Subcutaneous adipose tissue (tissue), 4 donors: Measurements from ENCODE around the gene TMEM238. TPM values are rescaled to one million over a fixed set of nuclear protein-coding genes. Genes with fewer than 3 reads are reported as not detected.

Experiments
- total RNA-seq, 4 donors: library from RNA; depleted of rRNA; stranded (reverse); fragments of >200 nt; gene quantifications; one replicate each; pipeline ENCODE4 v1.1.0, GENCODE V29; 2016
- TF ChIP-seq, protein P1 (sequence below): fragments of 450-650 bp; IDR thresholded peaks from one replicate; pipeline ENCODE4 v1.5.1; 2016; ENCODE audit warnings: low read depth, mild to moderate bottlenecking, control low read depth, antibody characterized with exemption, moderate library complexity

Gene TMEM238
- total RNA-seq, 4 donors from 2014 or later = 0.44 to 2.8 TPM; not detected in 2

DNA sequence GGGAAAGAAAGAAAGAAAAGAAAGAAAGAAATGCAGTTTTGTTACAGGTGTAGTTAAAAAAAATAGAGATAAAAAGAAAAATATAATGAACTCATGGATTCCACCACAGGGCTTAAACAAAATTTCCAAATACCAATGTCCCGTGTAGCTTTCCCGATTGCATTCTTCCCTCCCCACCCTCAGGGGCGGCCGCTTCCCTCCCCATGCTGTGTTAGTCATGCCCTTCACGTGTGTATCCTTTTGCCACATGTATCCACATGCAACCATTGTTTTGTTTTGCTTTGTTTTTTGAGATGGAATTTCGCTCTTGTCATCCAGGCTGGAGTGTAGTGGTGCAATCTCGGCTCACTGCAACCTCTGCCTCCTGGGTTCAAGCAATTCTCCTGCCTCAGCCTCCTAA is 48.0 kb downstream of the TMEM238 start:
- TF ChIP-seq, protein P1, sequence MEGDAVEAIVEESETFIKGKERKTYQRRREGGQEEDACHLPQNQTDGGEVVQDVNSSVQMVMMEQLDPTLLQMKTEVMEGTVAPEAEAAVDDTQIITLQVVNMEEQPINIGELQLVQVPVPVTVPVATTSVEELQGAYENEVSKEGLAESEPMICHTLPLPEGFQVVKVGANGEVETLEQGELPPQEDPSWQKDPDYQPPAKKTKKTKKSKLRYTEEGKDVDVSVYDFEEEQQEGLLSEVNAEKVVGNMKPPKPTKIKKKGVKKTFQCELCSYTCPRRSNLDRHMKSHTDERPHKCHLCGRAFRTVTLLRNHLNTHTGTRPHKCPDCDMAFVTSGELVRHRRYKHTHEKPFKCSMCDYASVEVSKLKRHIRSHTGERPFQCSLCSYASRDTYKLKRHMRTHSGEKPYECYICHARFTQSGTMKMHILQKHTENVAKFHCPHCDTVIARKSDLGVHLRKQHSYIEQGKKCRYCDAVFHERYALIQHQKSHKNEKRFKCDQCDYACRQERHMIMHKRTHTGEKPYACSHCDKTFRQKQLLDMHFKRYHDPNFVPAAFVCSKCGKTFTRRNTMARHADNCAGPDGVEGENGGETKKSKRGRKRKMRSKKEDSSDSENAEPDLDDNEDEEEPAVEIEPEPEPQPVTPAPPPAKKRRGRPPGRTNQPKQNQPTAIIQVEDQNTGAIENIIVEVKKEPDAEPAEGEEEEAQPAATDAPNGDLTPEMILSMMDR = no peak

DNA sequence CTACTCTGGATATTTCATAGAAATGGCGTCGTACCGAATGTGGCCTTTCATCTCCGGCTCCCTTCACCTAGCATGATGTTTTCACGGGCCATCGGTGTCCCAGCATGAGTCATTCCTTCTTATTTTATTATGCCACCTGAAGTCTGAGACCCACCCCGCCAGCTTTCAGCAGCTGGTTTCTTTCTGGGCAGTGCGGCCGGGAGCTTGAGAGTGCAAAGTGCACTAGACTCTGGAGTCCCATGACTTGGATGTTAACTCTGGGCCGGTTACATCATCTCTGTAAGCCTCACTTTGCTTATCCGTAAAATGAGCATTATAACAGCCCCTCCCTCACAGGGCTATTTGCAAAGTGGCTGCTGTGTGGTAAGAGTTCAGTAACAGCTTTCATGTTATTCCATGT is 50.2 kb downstream of the TMEM238 start:
- TF ChIP-seq, protein P1 = no peak

Other genes starting within 250 kb of the TMEM238 start
- 10 to 100 TPM in 1 of 4 donors, not detected in 3; 17.5 TPM for gene TNNT1, start 235.1 kb downstream of the TMEM238 start, total RNA-seq
- gene TNNI3, start 226.6 kb downstream of the TMEM238 start, total RNA-seq = not detected
- under 1 TPM in 2 of 4 donors, not detected in 2; 0.34 to 0.88 TPM for gene DNAAF3, start 217.7 kb downstream of the TMEM238 start, total RNA-seq
- not detected for gene SYT5, start 204.0 kb downstream of the TMEM238 start, total RNA-seq
- gene PTPRH, start 174.8 kb downstream of the TMEM238 start, total RNA-seq = 1 to 10 TPM in 2 of 4 donors, under 1 TPM in 2; 0.19 to 2.9 (median 1.3) TPM
- 1 to 10 TPM in 1 of 4 donors, under 1 TPM in 1, not detected in 2; 0.22 to 2.3 TPM for gene TMEM86B, start 155.5 kb downstream of the TMEM238 start, total RNA-seq
- gene PPP6R1, start 125.3 kb downstream of the TMEM238 start, total RNA-seq = 10 to 100 TPM; 23.6 to 42.8 (median 26.6) TPM
- 10 to 100 TPM in 2 of 4 donors, 1 to 10 TPM in 2; 4.9 to 17.9 (median 10.4) TPM for gene HSPBP1, start 104.2 kb downstream of the TMEM238 start, total RNA-seq
- gene BRSK1, start 100.3 kb downstream of the TMEM238 start, total RNA-seq = 1 to 10 TPM in 1 of 4 donors, under 1 TPM in 1, not detected in 2; 0.38 to 1.1 TPM
- gene TMEM150B, start 59.0 kb downstream of the TMEM238 start, total RNA-seq = 10 to 100 TPM in 3 of 4 donors, 1 to 10 TPM in 1; 10.0 to 17.8 (median 14.4) TPM
- gene KMT5C, start 44.4 kb downstream of the TMEM238 start, total RNA-seq = 10 to 100 TPM in 1 of 4 donors, 1 to 10 TPM in 3; 7.0 to 24.1 (median 8.0) TPM
- gene COX6B2, start 29.6 kb downstream of the TMEM238 start, total RNA-seq = not detected
- gene GARIN5B, start 21.0 kb downstream of the TMEM238 start, total RNA-seq = not detected
- gene IL11, start 13.8 kb downstream of the TMEM238 start, total RNA-seq = not detected
- gene TMEM190, start 7.5 kb downstream of the TMEM238 start, total RNA-seq = not detected
- 100 to 1,000 TPM; 283 to 590 (median 367) TPM for gene RPL28, start 1.6 kb upstream of the TMEM238 start, total RNA-seq
- gene UBE2S, start 23.5 kb upstream of the TMEM238 start, total RNA-seq = 10 to 100 TPM in 1 of 4 donors, 1 to 10 TPM in 3; 4.1 to 12.8 (median 8.6) TPM
- under 1 TPM in 1 of 4 donors, not detected in 3; 0.16 TPM for gene SHISA7, start 59.0 kb upstream of the TMEM238 start, total RNA-seq
- 10 to 100 TPM; 38.2 to 62.4 (median 45.7) TPM for gene ISOC2, start 77.3 kb upstream of the TMEM238 start, total RNA-seq
- gene C19orf85, start 80.5 kb upstream of the TMEM238 start, total RNA-seq = not detected
- gene ZNF628, start 92.3 kb upstream of the TMEM238 start, total RNA-seq = 1 to 10 TPM in 3 of 4 donors, under 1 TPM in 1; 0.88 to 2.6 (median 2.3) TPM
- 1 to 10 TPM; 1.0 to 2.3 (median 1.6) TPM for gene NAT14, start 100.9 kb upstream of the TMEM238 start, total RNA-seq
- gene SSC5D, start 104.1 kb upstream of the TMEM238 start, total RNA-seq = 10 to 100 TPM in 2 of 4 donors, 1 to 10 TPM in 2; 2.1 to 16.7 (median 9.1) TPM
- gene SBK2, start 152.8 kb upstream of the TMEM238 start, total RNA-seq = not detected
- gene SBK3, start 161.3 kb upstream of the TMEM238 start, total RNA-seq = not detected
- 1 to 10 TPM in 1 of 4 donors, under 1 TPM in 2, not detected in 1; 0.51 to 5.3 (median 0.66) TPM for gene ZNF579, start 196.6 kb upstream of the TMEM238 start, total RNA-seq
- gene FIZ1, start 215.2 kb upstream of the TMEM238 start, total RNA-seq = 10 to 100 TPM in 1 of 4 donors, 1 to 10 TPM in 3; 1.8 to 12.1 (median 2.7) TPM
- 10 to 100 TPM in 3 of 4 donors, 1 to 10 TPM in 1; 3.8 to 33.5 (median 26.4) TPM for gene ZNF524, start 216.0 kb upstream of the TMEM238 start, total RNA-seq
- 1 to 10 TPM; 1.8 to 8.9 (median 3.6) TPM for gene ZNF865, start 221.4 kb upstream of the TMEM238 start, total RNA-seq
- gene ZNF784, start 240.3 kb upstream of the TMEM238 start, total RNA-seq = 1 to 10 TPM; 1.3 to 6.0 (median 2.3) TPM